ENCODE data around the gene THSD4.

DNA sequence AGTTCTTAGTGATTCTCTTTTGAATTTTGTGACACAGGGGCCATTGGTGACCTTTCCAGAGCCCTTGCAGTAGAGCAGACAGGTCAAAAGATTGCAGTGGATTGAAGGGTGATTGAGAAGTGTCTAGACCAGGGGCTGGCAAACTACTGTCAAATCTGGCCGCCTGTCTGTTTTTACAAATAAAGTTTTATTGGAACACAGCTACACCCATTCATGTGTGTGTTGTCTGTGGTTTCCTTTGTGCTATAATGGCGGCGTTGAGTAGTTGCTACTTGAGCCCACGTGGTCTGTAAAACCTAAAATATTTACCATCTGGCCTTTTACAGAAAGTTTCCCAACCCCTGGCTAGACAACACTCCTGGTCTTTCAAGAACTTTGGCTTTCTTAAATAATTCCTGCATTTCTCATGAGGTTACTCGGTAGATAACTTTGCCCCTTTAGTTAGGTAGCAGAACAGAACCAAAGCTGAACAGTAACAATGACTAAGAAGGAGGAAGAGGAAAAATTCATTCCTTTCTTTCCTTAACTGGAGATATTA lies 430.0 kb downstream of the THSD4 start:
- no peak for TF ChIP-seq POLR2AphosphoS5 (IDR thresholded peaks at IDR 0.05; ENCODE audit: borderline replicate concordance, low read depth, low read length)
- no peak for TF ChIP-seq EZH2 (IDR thresholded peaks at IDR 0.05)

Measured in SK-N-MC (cell line).